Left hindlimb (tissue), 1 donor: Measurements from ENCODE around the gene MAN2A1.

ENCODE experiments used
- DNase-seq: peaks from one replicate; pipeline ENCODE4 v3.0.0-alpha.2; 2018

The MAN2A1 gene

GRCh38 chr5:109682383-109682782 lies 7.3 kb upstream of the MAN2A1 start:
- no peak for DNase-seq

GRCh38 chr5:109685916-109686315 lies 3.8 kb upstream of the MAN2A1 start:
- DNase-seq = no peak

GRCh38 chr5:109688630-109688969 lies 1.1 kb upstream of the MAN2A1 start:
- DNase-seq = no peak

- peak; percentile 90 for DNase-seq
Observed at GRCh38 chr5:109688970-109689739, 572 bp upstream of the MAN2A1 start.

DNA sequence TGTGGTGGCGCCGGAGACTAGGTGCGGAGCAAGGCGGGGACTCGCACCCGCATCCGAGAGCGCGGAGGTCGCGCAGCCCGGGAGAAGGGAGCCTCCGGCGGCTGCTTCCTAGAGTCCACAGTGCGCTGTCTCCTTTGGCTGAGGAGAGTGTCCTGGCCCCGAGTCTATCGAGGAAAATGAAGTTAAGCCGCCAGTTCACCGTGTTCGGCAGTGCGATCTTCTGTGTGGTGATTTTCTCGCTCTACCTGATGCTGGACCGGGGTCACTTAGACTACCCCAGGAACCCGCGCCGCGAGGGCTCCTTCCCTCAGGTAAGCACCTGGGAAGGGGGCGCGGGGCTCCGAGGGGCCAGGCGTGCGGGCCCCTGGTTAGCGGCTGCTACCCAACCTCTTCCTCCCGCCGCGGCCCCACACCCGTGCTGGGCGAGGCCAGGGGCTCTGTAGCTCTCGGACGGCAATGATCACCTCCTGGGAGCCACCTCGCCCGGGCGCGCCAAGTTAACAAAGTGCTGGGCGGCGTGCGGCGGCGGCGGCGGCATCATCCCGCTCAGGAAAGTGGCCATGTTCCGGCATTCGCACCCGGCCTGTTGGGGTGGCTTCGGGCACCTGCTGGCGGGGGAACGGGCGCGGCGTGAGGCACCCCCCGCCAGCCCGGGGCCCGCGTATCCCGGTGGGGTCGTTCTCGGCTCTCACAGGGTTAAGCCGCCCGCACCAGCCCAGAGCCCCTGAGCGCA lies 681 bp downstream of the MAN2A1 start:
- no peak for DNase-seq

GRCh38 chr5:109690975-109691574 lies 1.3 kb downstream of the MAN2A1 start:
- peak; percentile 84 for DNase-seq

DNA sequence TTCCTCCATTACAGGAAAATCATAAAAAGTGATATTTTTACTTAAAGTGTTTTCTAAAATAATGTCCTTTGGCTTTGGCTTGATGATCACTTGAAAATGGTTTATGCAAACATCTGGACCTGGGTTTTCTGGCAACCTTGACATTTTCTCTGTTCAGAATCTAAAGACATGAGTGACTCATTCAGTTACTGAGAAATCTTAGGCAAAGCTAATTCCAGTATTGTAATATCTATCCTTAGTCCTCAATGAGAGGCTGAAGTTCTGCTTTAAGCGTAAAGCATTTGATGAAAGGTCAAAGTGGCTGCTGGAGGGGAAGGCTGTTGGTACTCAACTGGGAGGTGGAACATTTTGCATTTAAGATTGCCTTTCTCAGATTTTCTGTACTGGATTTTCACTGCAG lies 2.3 kb downstream of the MAN2A1 start:
- DNase-seq = no peak

- no peak for DNase-seq
Observed at GRCh38 chr5:109692852-109693251, 3.1 kb downstream of the MAN2A1 start.

GRCh38 chr5:109693535-109694400 lies 4.0 kb downstream of the MAN2A1 start:
- DNase-seq = no peak

DNA sequence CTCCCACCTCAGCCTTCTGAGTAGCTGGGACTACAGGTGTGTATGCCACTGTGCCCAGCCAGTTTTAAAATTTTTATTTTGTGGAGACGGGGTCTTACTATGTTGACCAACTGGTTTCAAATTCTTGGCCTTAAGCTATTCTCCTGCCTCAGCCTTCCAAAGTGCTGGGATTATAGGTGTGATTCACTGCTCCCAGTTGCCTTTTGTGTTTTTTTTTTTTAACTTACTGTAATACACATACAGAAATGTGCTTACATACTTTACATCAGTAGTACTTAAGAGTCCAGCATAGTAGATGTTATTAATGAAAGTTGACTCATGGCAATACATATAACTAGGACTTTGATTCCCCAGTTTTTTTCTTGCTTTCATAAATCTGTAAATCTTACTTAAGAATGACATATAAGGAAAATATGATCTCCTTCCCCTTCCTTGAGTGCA lies 4.7 kb downstream of the MAN2A1 start:
- DNase-seq = no peak

GRCh38 chr5:109695005-109695926 lies 5.5 kb downstream of the MAN2A1 start:
- no peak for DNase-seq

DNA sequence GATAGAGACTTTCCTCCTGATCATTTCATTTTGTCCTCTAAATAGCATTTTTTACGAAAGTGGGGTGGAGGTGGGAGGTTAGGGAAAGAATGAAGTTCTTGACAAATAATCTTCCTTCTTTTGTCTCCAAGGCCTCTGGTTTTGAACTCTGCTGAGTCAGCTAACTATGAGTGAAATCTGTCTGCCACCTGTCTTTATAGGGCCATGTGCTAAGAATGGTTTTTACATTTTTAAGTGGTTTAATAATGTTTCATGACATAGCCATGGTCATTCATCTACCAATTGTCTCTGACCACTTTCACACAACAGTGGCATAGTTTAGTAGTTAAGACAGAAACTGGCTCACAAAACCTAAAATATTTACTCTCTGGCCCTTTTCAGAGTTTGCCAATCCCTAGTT lies 7.6 kb downstream of the MAN2A1 start:
- no peak for DNase-seq

- DNase-seq = no peak
Observed at GRCh38 chr5:109700516-109701153, 10.9 kb downstream of the MAN2A1 start.

DNA sequence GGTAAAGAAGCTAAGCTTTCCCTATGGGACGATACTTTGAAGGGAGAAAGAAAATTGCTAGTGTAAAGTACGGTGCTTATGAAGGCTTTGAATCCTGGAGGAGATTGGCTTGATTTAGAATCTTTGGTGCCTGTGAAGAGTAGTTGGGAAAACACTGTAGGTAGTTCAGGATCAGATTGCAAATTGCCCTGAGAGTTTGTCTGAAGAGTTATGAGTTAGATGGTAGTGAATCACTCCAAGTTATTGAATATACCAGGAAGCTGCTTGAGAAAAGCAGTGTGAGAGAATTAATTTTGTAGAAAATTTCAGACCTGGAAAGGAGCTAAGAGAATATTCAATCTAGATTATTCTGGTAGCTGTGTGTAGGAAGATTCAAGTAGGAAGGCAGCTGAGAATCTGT lies 11.5 kb downstream of the MAN2A1 start:
- no peak for DNase-seq

- DNase-seq = no peak
Observed at GRCh38 chr5:109701792-109702191, 12.1 kb downstream of the MAN2A1 start.

DNA sequence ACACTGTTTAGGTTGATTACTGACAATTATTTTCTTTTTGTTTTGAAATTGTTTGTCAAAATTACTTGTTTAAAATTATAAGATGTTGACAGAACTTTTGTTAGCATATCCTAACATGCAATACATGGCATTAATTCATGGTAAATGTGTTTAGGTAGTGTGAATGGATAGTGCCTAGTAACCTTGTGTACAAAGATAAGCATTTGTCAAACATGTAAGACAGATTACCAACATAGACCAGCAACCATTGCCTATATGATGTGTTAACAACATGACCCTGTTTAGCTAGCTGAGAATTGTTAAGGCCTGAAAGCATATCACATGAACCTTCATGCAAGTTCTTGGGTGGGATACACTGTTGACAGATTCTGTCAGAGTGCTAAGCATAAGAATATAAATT lies 13.4 kb downstream of the MAN2A1 start:
- DNase-seq = no peak

- peak; percentile 52 for DNase-seq
Observed at GRCh38 chr5:109703829-109704228, 14.1 kb downstream of the MAN2A1 start.

- DNase-seq = no peak
Observed at GRCh38 chr5:109704282-109704952, 14.7 kb downstream of the MAN2A1 start.

- peak; percentile 52 for DNase-seq
Observed at GRCh38 chr5:109705596-109705995, 15.9 kb downstream of the MAN2A1 start.

DNA sequence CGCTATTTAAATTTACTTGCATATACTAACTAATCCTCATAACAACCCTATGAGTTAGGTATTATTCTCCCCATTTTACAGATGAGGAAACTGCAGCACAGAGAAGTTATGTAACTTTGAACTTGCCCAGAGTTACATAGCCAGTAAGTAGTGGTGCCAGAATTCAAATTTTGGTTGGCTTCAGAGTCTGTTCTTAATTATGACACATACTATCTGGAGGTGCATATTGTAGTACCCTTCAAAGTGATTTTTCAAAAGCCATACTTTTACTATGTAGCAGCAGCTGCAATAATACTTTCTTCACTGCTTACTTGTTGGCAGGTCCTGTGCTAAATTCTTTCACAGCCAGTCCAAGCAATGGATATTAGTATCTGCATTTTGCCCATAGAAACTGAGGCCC lies 16.4 kb downstream of the MAN2A1 start:
- no peak for DNase-seq

GRCh38 chr5:109707531-109707930 lies 17.8 kb downstream of the MAN2A1 start:
- no peak for DNase-seq
